ENCODE data around the gene MRPL39.

MRPL39 gene

DNA sequence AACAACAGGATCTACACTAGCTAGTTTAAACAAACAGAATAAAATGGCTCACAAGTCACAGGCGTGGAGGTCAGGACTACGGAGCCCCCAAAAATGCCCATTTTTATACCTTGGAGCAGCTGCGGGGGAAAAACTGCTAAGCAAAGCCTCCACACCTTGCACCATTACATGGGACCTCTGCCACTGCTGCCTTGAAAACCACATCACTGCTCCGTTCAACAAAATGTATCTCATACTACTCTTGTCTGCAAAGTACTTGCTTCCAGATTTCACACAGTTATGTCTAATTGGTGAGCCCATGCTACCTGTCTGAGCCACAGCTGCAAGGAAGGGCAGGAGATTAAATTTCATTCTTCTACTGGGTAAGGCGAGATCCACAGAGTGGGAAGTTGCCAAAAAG lies 24.4 kb downstream of the MRPL39 start:
- TF ChIP-seq SUZ12 (IDR thresholded peaks at IDR 0.05; ENCODE audit: extremely low read depth, insufficient read depth, insufficient read length) (no peak), YY1 (IDR thresholded peaks at IDR 0.05; ENCODE audit: insufficient read depth, insufficient read length) (no peak), ZNF274 (IDR thresholded peaks at IDR 0.05; ENCODE audit: low read depth, low read length) (no peak)
- Histone ChIP-seq H3K36me3 (ENCODE audit: insufficient read depth, insufficient read length, low read length) (peaks cover 42% of the 10 kb centered on the region), H3K9me3 (ENCODE audit: insufficient read depth, low read length) (no peaks in the 10 kb centered on the region), H3K27me3 (ENCODE audit: insufficient read depth, insufficient read length) (no peaks in the 10 kb centered on the region), H3K9ac (ENCODE audit: insufficient read length, low read depth) (no peak overlapping the region), H3K4me1 (ENCODE audit: insufficient read depth, insufficient read length) (no peaks in the 10 kb centered on the region), H3K4me3 (ENCODE audit: insufficient read length, low read depth) (no peak overlapping the region)
- DNase-seq (ENCODE audit: low read depth, low spot score), result no peak

DNA sequence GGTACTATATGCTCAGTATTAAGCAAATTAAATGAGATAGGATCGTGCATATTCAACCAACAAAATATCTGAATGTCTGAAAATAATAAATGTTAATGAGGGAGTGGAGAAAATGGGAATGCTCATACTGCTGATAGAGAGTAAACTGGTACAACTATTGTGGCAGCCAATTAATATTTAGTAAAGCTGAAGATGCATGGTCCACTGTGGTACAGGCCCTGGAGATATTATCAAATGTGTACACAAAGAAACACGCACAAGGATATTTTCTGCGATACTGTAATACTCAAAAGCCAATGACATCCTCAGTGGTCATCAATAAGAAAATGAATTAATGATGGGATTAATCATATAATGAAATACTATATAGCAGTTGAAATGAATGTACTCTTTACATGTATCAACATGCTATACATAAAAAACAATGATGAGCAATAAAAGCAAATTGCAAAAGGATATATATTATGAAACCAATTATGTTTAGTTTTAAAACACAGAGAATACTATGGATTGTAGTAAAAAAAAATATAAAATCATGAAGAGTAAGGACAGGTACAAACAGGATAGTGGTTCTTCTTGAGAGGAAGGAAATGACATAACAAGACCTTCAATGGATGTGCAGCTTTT lies 25.0 kb downstream of the MRPL39 start:
- Histone ChIP-seq H3K9me3 (ENCODE audit: insufficient read depth, low read length) (no peaks in the 10 kb centered on the region), H3K9ac (ENCODE audit: insufficient read length, low read depth) (no peak overlapping the region), H3K27me3 (ENCODE audit: insufficient read depth, insufficient read length) (no peaks in the 10 kb centered on the region), H3K4me3 (ENCODE audit: insufficient read length, low read depth) (no peak overlapping the region), H3K4me1 (ENCODE audit: insufficient read depth, insufficient read length) (no peaks in the 10 kb centered on the region), H3K36me3 (ENCODE audit: insufficient read depth, insufficient read length, low read length) (peaks cover 39% of the 10 kb centered on the region)
- TF ChIP-seq ZNF274 (IDR thresholded peaks at IDR 0.05; ENCODE audit: low read depth, low read length) (no peak), SUZ12 (IDR thresholded peaks at IDR 0.05; ENCODE audit: extremely low read depth, insufficient read depth, insufficient read length) (no peak), YY1 (IDR thresholded peaks at IDR 0.05; ENCODE audit: insufficient read depth, insufficient read length) (no peak)
- DNase-seq (ENCODE audit: low read depth, low spot score), result no peak

DNA sequence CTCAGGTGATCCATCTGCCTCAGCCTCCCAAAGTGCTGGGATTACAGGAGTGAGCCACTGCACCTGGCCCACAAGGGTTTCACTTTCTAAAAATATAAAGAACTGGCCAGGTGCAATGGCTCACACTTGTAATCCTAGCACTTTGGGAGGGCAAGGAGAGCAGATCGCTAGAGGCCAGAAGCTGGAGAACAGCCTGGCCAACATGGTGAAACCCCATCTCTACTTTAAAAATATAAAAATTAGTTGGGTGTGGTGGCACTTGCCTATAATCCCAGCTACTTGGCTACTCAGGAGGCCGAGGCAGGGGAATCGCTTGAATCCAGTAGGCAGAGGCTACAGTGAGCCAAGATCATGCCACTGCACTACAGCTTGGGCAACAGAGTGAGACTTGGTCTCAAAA lies 25.7 kb downstream of the MRPL39 start:
- Histone ChIP-seq H3K36me3 (ENCODE audit: insufficient read depth, insufficient read length, low read length) (peaks cover 34% of the 10 kb centered on the region), H3K4me3 (ENCODE audit: insufficient read length, low read depth) (no peak overlapping the region), H3K9ac (ENCODE audit: insufficient read length, low read depth) (no peak overlapping the region), H3K27me3 (ENCODE audit: insufficient read depth, insufficient read length) (no peaks in the 10 kb centered on the region), H3K4me1 (ENCODE audit: insufficient read depth, insufficient read length) (no peaks in the 10 kb centered on the region), H3K9me3 (ENCODE audit: insufficient read depth, low read length) (no peaks in the 10 kb centered on the region)
- DNase-seq (ENCODE audit: low read depth, low spot score), result no peak
- no peak for TF ChIP-seq ZNF274 (IDR thresholded peaks at IDR 0.05; ENCODE audit: low read depth, low read length)
- TF ChIP-seq SUZ12 (IDR thresholded peaks at IDR 0.05; ENCODE audit: extremely low read depth, insufficient read depth, insufficient read length), result no peak

DNA sequence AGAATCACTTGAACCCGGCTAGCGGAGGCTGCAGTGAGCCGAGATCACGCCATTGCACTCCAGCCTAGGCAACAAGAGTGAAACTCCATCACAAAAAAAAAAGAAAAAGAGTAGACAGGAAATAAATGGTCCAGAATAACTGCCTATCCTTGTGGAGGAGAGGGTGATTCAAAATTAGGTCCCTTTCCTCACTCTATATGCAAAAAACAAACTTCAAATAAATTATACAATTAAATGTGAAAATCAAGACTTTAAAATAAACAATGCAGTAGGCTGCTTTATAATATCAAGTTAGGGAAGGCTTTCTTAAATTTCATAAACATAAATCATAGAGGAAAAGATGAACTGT lies 26.4 kb downstream of the MRPL39 start:
- H3K9me3 ChIP-seq (ENCODE audit: insufficient read depth, low read length), result no peaks in the 10 kb centered on the region
- peaks cover 28% of the 10 kb centered on the region for H3K36me3 ChIP-seq (ENCODE audit: insufficient read depth, insufficient read length, low read length)
- DNase-seq (ENCODE audit: low read depth, low spot score), result no peak
- H3K4me3 ChIP-seq (ENCODE audit: insufficient read length, low read depth), result no peak overlapping the region
- TF ChIP-seq SUZ12 (IDR thresholded peaks at IDR 0.05; ENCODE audit: extremely low read depth, insufficient read depth, insufficient read length) (no peak), ZNF274 (IDR thresholded peaks at IDR 0.05; ENCODE audit: low read depth, low read length) (no peak), YY1 (IDR thresholded peaks at IDR 0.05; ENCODE audit: insufficient read depth, insufficient read length) (no peak)
- no peaks in the 10 kb centered on the region for H3K4me1 ChIP-seq (ENCODE audit: insufficient read depth, insufficient read length)
- H3K9ac ChIP-seq (ENCODE audit: insufficient read length, low read depth), result no peak overlapping the region
- H3K27me3 ChIP-seq (ENCODE audit: insufficient read depth, insufficient read length), result no peaks in the 10 kb centered on the region

DNA sequence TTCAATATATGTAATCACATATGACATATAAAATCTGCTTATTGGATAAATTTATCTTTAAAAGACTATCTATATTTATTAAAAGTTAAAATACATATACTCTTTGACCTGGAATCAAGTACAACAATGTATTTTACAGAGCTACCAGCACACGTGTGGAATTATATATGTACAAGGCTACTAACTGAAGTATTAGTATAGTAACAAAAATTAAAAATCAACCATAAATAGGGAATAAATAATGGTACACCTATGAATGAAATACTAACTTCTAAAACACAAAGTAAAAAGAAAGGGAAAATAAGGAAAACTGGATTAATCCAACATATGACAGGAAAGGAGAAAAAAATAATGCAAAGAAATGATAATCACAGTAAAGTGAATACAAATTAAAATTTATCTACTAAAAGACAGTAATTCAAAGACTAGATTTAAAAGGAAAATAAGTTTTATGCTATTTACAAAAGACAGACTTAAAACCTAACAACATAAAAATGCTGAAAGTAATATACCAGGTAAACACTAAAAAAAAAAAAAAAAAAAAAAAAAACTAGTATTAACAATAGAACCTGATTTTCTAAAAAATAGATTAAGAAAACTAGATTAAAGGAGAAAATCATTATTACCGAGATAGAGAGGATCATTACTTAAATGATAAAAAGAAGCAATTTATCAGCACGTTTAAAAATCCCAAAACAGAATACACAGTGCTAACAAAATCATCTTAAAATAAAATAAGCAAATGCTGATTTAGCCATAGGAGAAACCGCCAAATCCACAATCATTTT lies 27.9 kb downstream of the MRPL39 start:
- H3K9me3 ChIP-seq (ENCODE audit: insufficient read depth, low read length), result no peaks in the 10 kb centered on the region
- peaks cover 17% of the 10 kb centered on the region for H3K36me3 ChIP-seq (ENCODE audit: insufficient read depth, insufficient read length, low read length)
- H3K4me1 ChIP-seq (ENCODE audit: insufficient read depth, insufficient read length), result no peaks in the 10 kb centered on the region
- no peak overlapping the region for H3K9ac ChIP-seq (ENCODE audit: insufficient read length, low read depth)
- TF ChIP-seq SUZ12 (IDR thresholded peaks at IDR 0.05; ENCODE audit: extremely low read depth, insufficient read depth, insufficient read length) (no peak), YY1 (IDR thresholded peaks at IDR 0.05; ENCODE audit: insufficient read depth, insufficient read length) (no peak), ZNF274 (IDR thresholded peaks at IDR 0.05; ENCODE audit: low read depth, low read length) (no peak)
- no peaks in the 10 kb centered on the region for H3K27me3 ChIP-seq (ENCODE audit: insufficient read depth, insufficient read length)
- DNase-seq (ENCODE audit: low read depth, low spot score), result no peak
- no peak overlapping the region for H3K4me3 ChIP-seq (ENCODE audit: insufficient read length, low read depth)

DNA sequence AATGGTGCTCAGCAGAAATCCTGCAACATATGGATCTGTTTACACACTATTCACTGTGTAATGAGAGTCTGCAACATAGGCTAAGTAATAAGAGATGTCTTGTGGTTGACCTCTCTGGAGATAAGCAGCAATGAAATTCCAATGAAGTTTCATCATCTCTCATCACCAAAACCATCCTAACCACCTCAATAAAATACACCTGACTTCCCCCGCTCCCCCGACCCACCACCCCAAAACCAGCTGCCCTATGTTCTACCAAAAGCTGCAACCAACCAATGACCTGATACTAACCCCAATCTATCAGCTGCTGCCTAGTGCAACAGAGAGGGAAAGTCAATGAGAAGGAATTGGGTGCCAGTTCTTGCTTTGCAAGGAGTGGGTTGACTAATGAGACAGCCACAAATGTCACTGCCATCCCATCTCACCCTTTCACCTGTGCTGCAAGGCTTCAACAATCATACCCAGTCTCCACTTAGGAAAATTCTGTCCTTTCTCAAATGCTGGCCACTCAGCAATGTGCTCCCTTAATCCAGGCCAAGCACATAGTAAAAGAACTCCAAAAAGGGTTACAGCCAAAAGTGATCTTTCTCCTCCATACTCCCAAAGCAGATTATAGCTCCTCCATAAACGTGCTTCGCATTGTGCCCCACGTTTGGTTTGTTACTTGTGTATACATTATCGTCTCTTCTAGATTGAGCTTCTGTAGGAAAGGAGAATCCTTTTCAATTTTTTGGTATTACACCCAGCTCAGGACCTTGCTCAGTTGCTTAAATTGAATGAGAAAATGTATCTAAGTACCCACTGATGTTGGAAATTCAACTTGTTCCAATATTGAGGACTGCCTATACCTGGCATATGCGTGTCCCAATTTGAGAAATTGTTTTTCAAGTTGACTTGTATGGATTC lies 29.0 kb downstream of the MRPL39 start:
- Histone ChIP-seq H3K4me3 (ENCODE audit: insufficient read length, low read depth) (no peak overlapping the region), H3K27me3 (ENCODE audit: insufficient read depth, insufficient read length) (no peaks in the 10 kb centered on the region), H3K9me3 (ENCODE audit: insufficient read depth, low read length) (no peaks in the 10 kb centered on the region), H3K9ac (ENCODE audit: insufficient read length, low read depth) (no peak overlapping the region), H3K36me3 (ENCODE audit: insufficient read depth, insufficient read length, low read length) (peaks cover 17% of the 10 kb centered on the region), H3K4me1 (ENCODE audit: insufficient read depth, insufficient read length) (no peaks in the 10 kb centered on the region)
- TF ChIP-seq YY1 (IDR thresholded peaks at IDR 0.05; ENCODE audit: insufficient read depth, insufficient read length) (no peak), ZNF274 (IDR thresholded peaks at IDR 0.05; ENCODE audit: low read depth, low read length) (no peak)
- DNase-seq (ENCODE audit: low read depth, low spot score), result no peak
